ENCODE data around the gene FASTKD1. TPM values are rescaled to one million over a fixed set of nuclear protein-coding genes. Genes with fewer than 3 reads are reported as not detected.

The FASTKD1 gene
- total and polyA plus RNA-seq, 2 donors (not counting 3 experiments of a cell fraction or from before 2014, with no cell fraction given), result 8.9 to 32.2 TPM

DNA sequence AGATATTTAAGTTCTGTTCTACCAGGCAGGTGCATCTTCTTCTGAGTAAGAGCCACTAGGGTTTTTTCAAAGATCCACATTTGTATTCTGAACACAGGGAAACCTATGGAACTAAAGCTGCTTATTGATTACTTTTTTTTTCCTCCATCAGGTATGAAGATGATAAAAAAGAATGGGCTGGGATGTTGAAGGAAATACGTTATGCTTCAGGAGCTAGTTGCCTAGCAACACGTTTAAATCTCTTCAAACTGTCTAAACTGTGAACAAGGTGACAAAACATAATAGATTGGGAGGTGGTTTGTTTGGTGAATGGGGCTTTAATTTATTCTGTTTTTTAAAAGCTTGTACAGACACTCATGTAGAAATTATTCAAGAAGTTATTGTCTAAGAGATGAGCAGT is 48.2 kb downstream of the FASTKD1 start:
- no peak for FAIRE-seq
- dilution Hi-C loops (cut with MboI; ENCODE audit: extremely low pct_ligation_motif_present, low sequenced_read_pairs), result no loop called here

More for the DNA sequence above, 48.2 kb downstream of the FASTKD1 start:
- Histone ChIP-seq H3K27ac (ENCODE audit: insufficient read depth, low read depth, low read length) (no peak overlapping the region), H4K20me1 (replicated peaks; ENCODE audit: control insufficient read depth, extremely low read depth, insufficient read depth, low read length) (no peaks in the 10 kb centered on the region), H3K4me3 (replicated peaks in 1 of 3; ENCODE audit: insufficient read depth in 1 of 3, low read depth in 1 of 3, low read length in 3 of 3) (no peak overlapping the region), H2AFZ (ENCODE audit: low read depth, low read length) (no peak overlapping the region), H3K4me2 (ENCODE audit: insufficient read depth, low read length) (no peak overlapping the region), H3K4me1 (ENCODE audit: control insufficient read depth, extremely low read depth, insufficient read depth, low read length) (no peaks in the 10 kb centered on the region), H3K79me2 (ENCODE audit: control insufficient read depth, insufficient read depth, low read length) (no peaks in the 10 kb centered on the region), H3K27me3 (ENCODE audit: control insufficient read depth in 2 of 2, insufficient read depth in 2 of 2, low read length in 2 of 2) (no peaks in the 10 kb centered on the region), H3K9me1 (replicated peaks; ENCODE audit: control insufficient read depth, extremely low read depth, insufficient read depth, low read length) (no peaks in the 10 kb centered on the region), H3K9ac (replicated peaks; ENCODE audit: extremely low read depth, insufficient read depth, low read length) (no peak overlapping the region), H3K36me3 (ENCODE audit: control insufficient read depth in 2 of 2, extremely low read depth in 1 of 2, insufficient read depth in 2 of 2, low read length in 2 of 2) (no peaks in the 10 kb centered on the region), H3K9me3 (replicated peaks; ENCODE audit: control insufficient read depth, insufficient read depth, low read length) (no peaks in the 10 kb centered on the region)
- TF ChIP-seq JUN (IDR thresholded peaks at IDR 0.05; ENCODE audit: borderline replicate concordance, insufficient read depth, insufficient read length, low read depth), result no peak
- TF ChIP-seq EZH2 (IDR thresholded peaks at IDR 0.05; ENCODE audit: borderline replicate concordance, low read depth, low read length, severe bottlenecking), result no peak
- TF ChIP-seq, protein P1, sequence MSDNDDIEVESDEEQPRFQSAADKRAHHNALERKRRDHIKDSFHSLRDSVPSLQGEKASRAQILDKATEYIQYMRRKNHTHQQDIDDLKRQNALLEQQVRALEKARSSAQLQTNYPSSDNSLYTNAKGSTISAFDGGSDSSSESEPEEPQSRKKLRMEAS (IDR thresholded peaks at IDR 0.05; ENCODE audit: insufficient read depth, insufficient read length), result no peak
- TF ChIP-seq GATA2 (IDR thresholded peaks at IDR 0.05; ENCODE audit: insufficient read depth, insufficient read length, low read depth, low read length), result no peak
- TF ChIP-seq MYC (IDR thresholded peaks at IDR 0.05; ENCODE audit: low read depth, low read length), result no peak
- no peak for TF ChIP-seq POLR2AphosphoS5 (IDR thresholded peaks at IDR 0.05; ENCODE audit: insufficient read depth, low read depth, low read length)
- TF ChIP-seq, protein P2, sequence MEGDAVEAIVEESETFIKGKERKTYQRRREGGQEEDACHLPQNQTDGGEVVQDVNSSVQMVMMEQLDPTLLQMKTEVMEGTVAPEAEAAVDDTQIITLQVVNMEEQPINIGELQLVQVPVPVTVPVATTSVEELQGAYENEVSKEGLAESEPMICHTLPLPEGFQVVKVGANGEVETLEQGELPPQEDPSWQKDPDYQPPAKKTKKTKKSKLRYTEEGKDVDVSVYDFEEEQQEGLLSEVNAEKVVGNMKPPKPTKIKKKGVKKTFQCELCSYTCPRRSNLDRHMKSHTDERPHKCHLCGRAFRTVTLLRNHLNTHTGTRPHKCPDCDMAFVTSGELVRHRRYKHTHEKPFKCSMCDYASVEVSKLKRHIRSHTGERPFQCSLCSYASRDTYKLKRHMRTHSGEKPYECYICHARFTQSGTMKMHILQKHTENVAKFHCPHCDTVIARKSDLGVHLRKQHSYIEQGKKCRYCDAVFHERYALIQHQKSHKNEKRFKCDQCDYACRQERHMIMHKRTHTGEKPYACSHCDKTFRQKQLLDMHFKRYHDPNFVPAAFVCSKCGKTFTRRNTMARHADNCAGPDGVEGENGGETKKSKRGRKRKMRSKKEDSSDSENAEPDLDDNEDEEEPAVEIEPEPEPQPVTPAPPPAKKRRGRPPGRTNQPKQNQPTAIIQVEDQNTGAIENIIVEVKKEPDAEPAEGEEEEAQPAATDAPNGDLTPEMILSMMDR (IDR thresholded peaks at IDR 0.05; ENCODE audit: extremely low read depth in 1 of 2, insufficient read depth in 1 of 2, low read depth in 1 of 2, low read length in 2 of 2), result no peak
- no peak for TF ChIP-seq POLR2A (IDR thresholded peaks at IDR 0.05; ENCODE audit: low read depth, low read length)
- TF ChIP-seq FOS (IDR thresholded peaks at IDR 0.05; ENCODE audit: borderline replicate concordance, insufficient read depth, low read length), result no peak
- no TSS peak for BruUV-seq (replicated peaks)
- ChIA-PET POLR2A (no interaction called here), CTCF (interaction anchor here (1.4 to 1.6 kb wide), 2 partner anchors 16 to 39 kb away, joined by 3 to 5 read pairs; partner anchors contain the start of gene KLHL41)
- DNase-seq (ENCODE audit: low read depth, low spot score), result no peak
- intact Hi-C loops (cut with micrococcal nuclease), result no loop called here
